Smooth muscle cell of the coronary artery (primary cell): ENCODE measurements around the gene ADCY7. TPM values are rescaled to one million over a fixed set of nuclear protein-coding genes. Genes with fewer than 3 reads are reported as not detected.

ENCODE experiments used
- total RNA-seq: library from RNA; depleted of rRNA; stranded (reverse); fragments of >200 nt; gene quantifications from 2 replicates; pipeline ENCODE4 v1.2.3, GENCODE V29; 2014; ENCODE audit warnings: low replicate concordance

Gene ADCY7
- total RNA-seq = 46.2 and 113 TPM in 2 replicates

DNA sequence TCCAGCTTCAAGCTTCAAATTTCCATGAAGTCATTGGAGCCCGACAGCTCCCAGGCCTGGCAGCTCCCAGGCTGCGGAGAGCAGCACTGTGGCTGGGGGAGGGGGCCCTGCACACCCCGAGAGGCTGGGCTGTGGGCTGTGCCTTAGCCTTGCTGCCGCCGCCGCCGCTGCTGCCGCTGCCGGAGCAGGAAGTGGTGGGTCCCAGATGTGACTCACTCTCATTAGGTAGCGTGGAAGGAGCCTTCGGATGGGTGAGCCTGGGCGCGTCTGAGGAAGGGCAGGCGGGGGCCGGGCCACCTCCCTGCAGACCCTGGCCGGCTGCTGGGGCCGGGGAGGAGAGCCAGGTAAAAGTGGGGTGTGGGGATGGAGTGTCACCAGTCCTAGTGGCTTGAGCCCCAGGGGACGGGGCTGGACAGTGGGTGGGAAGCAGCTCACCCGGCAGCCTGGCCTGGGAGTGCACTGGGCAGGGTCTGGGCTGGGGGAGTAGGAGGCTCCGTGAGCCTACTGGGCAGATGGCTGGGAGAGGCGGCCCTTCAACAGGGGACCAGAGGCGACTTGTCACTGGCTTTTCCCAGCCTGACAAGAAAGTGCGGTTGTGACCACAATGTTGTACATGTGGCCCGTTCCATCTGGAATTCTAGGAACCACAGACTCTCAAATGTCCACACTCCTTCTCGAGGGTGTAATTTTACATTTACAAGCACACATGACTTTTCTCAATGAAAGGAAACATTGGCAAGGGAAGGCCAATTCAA, at the start of gene ADCY7:
Gene ADCY7 (plus strand): TSS at position 215 of the 755 bp plus-strand sequence. CDS start 21,629 bp downstream, outside the sequence.

Other genes with a start within 250 kb of the ADCY7 start
- gene CNEP1R1, start 241.3 kb upstream of the ADCY7 start, total RNA-seq = 22.5 and 26.9 TPM in 2 replicates
- 11.1 and 18.9 TPM in 2 replicates for gene HEATR3, start 200.6 kb upstream of the ADCY7 start, total RNA-seq
- 5.6 and 8.1 TPM in 2 replicates for gene TENT4B, start 113.2 kb upstream of the ADCY7 start, total RNA-seq
- 21.2 and 37.1 TPM in 2 replicates for gene BRD7, start 102.4 kb downstream of the ADCY7 start, total RNA-seq